ENCODE data around the gene NUP42.
"Not testable (repeated sequence)": the region's sequence is repeated elsewhere in the genome, so short reads cannot be mapped to it uniquely, and the experiment has no call there.

NUP42 gene

GRCh38 chr7:23214938-23215337, 33.1 kb downstream of the NUP42 start:
- Histone ChIP-seq H3K27me3 (ENCODE audit: insufficient read depth, low read length) (no peaks in the 10 kb centered on the region), H3K36me3 (ENCODE audit: insufficient read depth, low read length) (no peaks in the 10 kb centered on the region), H3K9me3 (ENCODE audit: insufficient read depth, low read depth, low read length) (no peaks in the 10 kb centered on the region), H3K4me1 (ENCODE audit: insufficient read depth, low read length) (no peaks in the 10 kb centered on the region), H3K4me3 (ENCODE audit: low read length) (no peak overlapping the region), H3K27ac (ENCODE audit: low read depth, low read length) (no peak overlapping the region), H3K9ac (ENCODE audit: low read depth, low read length) (no peak overlapping the region)
- 82% methylated on average over 1 of the region's 6 CpGs for WGBS

GRCh38 chr7:23216021-23216420, 34.2 kb downstream of the NUP42 start:
- WGBS = 92% methylated on average over 2 of the region's 2 CpGs
- Histone ChIP-seq H3K27me3 (ENCODE audit: insufficient read depth, low read length) (no peaks in the 10 kb centered on the region), H3K9me3 (ENCODE audit: insufficient read depth, low read depth, low read length) (no peaks in the 10 kb centered on the region), H3K27ac (ENCODE audit: low read depth, low read length) (no peak overlapping the region), H3K9ac (ENCODE audit: low read depth, low read length) (no peak overlapping the region), H3K36me3 (ENCODE audit: insufficient read depth, low read length) (no peaks in the 10 kb centered on the region), H3K4me3 (ENCODE audit: low read length) (no peak overlapping the region), H3K4me1 (ENCODE audit: insufficient read depth, low read length) (peaks cover 5% of the 10 kb centered on the region; the same call in 1 of the 2 replicates)

GRCh38 chr7:23218196-23218595, 36.3 kb downstream of the NUP42 start:
- no peaks in the 10 kb centered on the region for H3K9me3 ChIP-seq (ENCODE audit: insufficient read depth, low read depth, low read length)
- no peaks in the 10 kb centered on the region for H3K36me3 ChIP-seq (ENCODE audit: insufficient read depth, low read length)
- no peak overlapping the region for H3K9ac ChIP-seq (ENCODE audit: low read depth, low read length)
- 72% methylated on average over 3 of the region's 3 CpGs for WGBS
- no peaks in the 10 kb centered on the region for H3K27me3 ChIP-seq (ENCODE audit: insufficient read depth, low read length)
- no peak overlapping the region for H3K27ac ChIP-seq (ENCODE audit: low read depth, low read length)
- H3K4me3 ChIP-seq (ENCODE audit: low read length) = no peak overlapping the region
- peaks cover 5% of the 10 kb centered on the region; the same call in 1 of the 2 replicates for H3K4me1 ChIP-seq (ENCODE audit: insufficient read depth, low read length)

GRCh38 chr7:23220690-23221305, 39.0 kb downstream of the NUP42 start:
- no peaks in the 10 kb centered on the region for H3K36me3 ChIP-seq (ENCODE audit: insufficient read depth, low read length)
- H3K9me3 ChIP-seq (ENCODE audit: insufficient read depth, low read depth, low read length) = no peaks in the 10 kb centered on the region
- WGBS = 73% methylated on average over 10 of the region's 10 CpGs
- no peak overlapping the region for H3K27ac ChIP-seq (ENCODE audit: low read depth, low read length)
- H3K4me3 ChIP-seq (ENCODE audit: low read length) = no peak overlapping the region
- no peaks in the 10 kb centered on the region for H3K27me3 ChIP-seq (ENCODE audit: insufficient read depth, low read length)
- H3K9ac ChIP-seq (ENCODE audit: low read depth, low read length) = no peak overlapping the region
- H3K4me1 ChIP-seq (ENCODE audit: insufficient read depth, low read length) = peaks cover 5% of the 10 kb centered on the region; the same call in 1 of the 2 replicates

GRCh38 chr7:23222439-23223030, 40.7 kb downstream of the NUP42 start:
- no peak overlapping the region for H3K4me3 ChIP-seq (ENCODE audit: low read length)
- H3K4me1 ChIP-seq (ENCODE audit: insufficient read depth, low read length) = peaks cover 5% of the 10 kb centered on the region; the same call in 1 of the 2 replicates
- 74% methylated on average over 5 of the region's 5 CpGs for WGBS
- H3K27ac ChIP-seq (ENCODE audit: low read depth, low read length) = no peak overlapping the region
- no peak overlapping the region for H3K9ac ChIP-seq (ENCODE audit: low read depth, low read length)
- no peaks in the 10 kb centered on the region for H3K36me3 ChIP-seq (ENCODE audit: insufficient read depth, low read length)
- H3K27me3 ChIP-seq (ENCODE audit: insufficient read depth, low read length) = no peaks in the 10 kb centered on the region
- no peaks in the 10 kb centered on the region for H3K9me3 ChIP-seq (ENCODE audit: insufficient read depth, low read depth, low read length)

GRCh38 chr7:23224364-23224763, 42.5 kb downstream of the NUP42 start:
- not testable (repeated sequence) for H3K36me3 ChIP-seq (ENCODE audit: insufficient read depth, low read length); H3K27ac ChIP-seq (ENCODE audit: low read depth, low read length); H3K27me3 ChIP-seq (ENCODE audit: insufficient read depth, low read length); H3K4me3 ChIP-seq (ENCODE audit: low read length); H3K4me1 ChIP-seq (ENCODE audit: insufficient read depth, low read length); H3K9ac ChIP-seq (ENCODE audit: low read depth, low read length); H3K9me3 ChIP-seq (ENCODE audit: insufficient read depth, low read depth, low read length)
- 91% methylated on average over 3 of the region's 4 CpGs for WGBS

GRCh38 chr7:23226844-23227450, 45.1 kb downstream of the NUP42 start:
- Histone ChIP-seq H3K27me3 (ENCODE audit: insufficient read depth, low read length) (no peaks in the 10 kb centered on the region), H3K36me3 (ENCODE audit: insufficient read depth, low read length) (no peaks in the 10 kb centered on the region), H3K4me1 (ENCODE audit: insufficient read depth, low read length) (no peaks in the 10 kb centered on the region), H3K9me3 (ENCODE audit: insufficient read depth, low read depth, low read length) (no peaks in the 10 kb centered on the region), H3K9ac (ENCODE audit: low read depth, low read length) (no peak overlapping the region), H3K4me3 (ENCODE audit: low read length) (no peak overlapping the region), H3K27ac (ENCODE audit: low read depth, low read length) (no peak overlapping the region)
- 91% methylated on average over 3 of the region's 4 CpGs for WGBS

- Histone ChIP-seq H3K36me3 (ENCODE audit: insufficient read depth, low read length) (no peaks in the 10 kb centered on the region), H3K9ac (ENCODE audit: low read depth, low read length) (no peak overlapping the region), H3K27me3 (ENCODE audit: insufficient read depth, low read length) (no peaks in the 10 kb centered on the region), H3K9me3 (ENCODE audit: insufficient read depth, low read depth, low read length) (no peaks in the 10 kb centered on the region), H3K4me1 (ENCODE audit: insufficient read depth, low read length) (no peaks in the 10 kb centered on the region), H3K27ac (ENCODE audit: low read depth, low read length) (no peak overlapping the region), H3K4me3 (ENCODE audit: low read length) (no peak overlapping the region)
- WGBS = no CpG with 5 or more reads among the region's 2 CpGs
These were observed 46.6 kb downstream of the NUP42 start for GRCh38 chr7:23228412-23228811.

- no peak overlapping the region for H3K9ac ChIP-seq (ENCODE audit: low read depth, low read length)
- no peaks in the 10 kb centered on the region for H3K9me3 ChIP-seq (ENCODE audit: insufficient read depth, low read depth, low read length)
- H3K4me1 ChIP-seq (ENCODE audit: insufficient read depth, low read length) = no peaks in the 10 kb centered on the region
- no peak overlapping the region for H3K4me3 ChIP-seq (ENCODE audit: low read length)
- no peak overlapping the region for H3K27ac ChIP-seq (ENCODE audit: low read depth, low read length)
- WGBS = 78% methylated on average over 6 of the region's 6 CpGs
- H3K27me3 ChIP-seq (ENCODE audit: insufficient read depth, low read length) = no peaks in the 10 kb centered on the region
- H3K36me3 ChIP-seq (ENCODE audit: insufficient read depth, low read length) = no peaks in the 10 kb centered on the region
These were observed 48.8 kb downstream of the NUP42 start for GRCh38 chr7:23230641-23231101.

GRCh38 chr7:23232966-23233365, 51.1 kb downstream of the NUP42 start:
- no peak overlapping the region for H3K27ac ChIP-seq (ENCODE audit: low read depth, low read length)
- no peaks in the 10 kb centered on the region for H3K27me3 ChIP-seq (ENCODE audit: insufficient read depth, low read length)
- H3K36me3 ChIP-seq (ENCODE audit: insufficient read depth, low read length) = no peaks in the 10 kb centered on the region
- no peak overlapping the region for H3K4me3 ChIP-seq (ENCODE audit: low read length)
- no peaks in the 10 kb centered on the region for H3K4me1 ChIP-seq (ENCODE audit: insufficient read depth, low read length)
- no peak overlapping the region for H3K9ac ChIP-seq (ENCODE audit: low read depth, low read length)
- 95% methylated on average over 2 of the region's 3 CpGs for WGBS
- H3K9me3 ChIP-seq (ENCODE audit: insufficient read depth, low read depth, low read length) = no peaks in the 10 kb centered on the region

- H3K4me3 ChIP-seq (ENCODE audit: low read length) = no peak overlapping the region
- H3K4me1 ChIP-seq (ENCODE audit: insufficient read depth, low read length) = no peaks in the 10 kb centered on the region
- 89% methylated on average over 9 of the region's 9 CpGs for WGBS
- no peaks in the 10 kb centered on the region for H3K27me3 ChIP-seq (ENCODE audit: insufficient read depth, low read length)
- H3K27ac ChIP-seq (ENCODE audit: low read depth, low read length) = no peak overlapping the region
- no peaks in the 10 kb centered on the region for H3K9me3 ChIP-seq (ENCODE audit: insufficient read depth, low read depth, low read length)
- no peaks in the 10 kb centered on the region for H3K36me3 ChIP-seq (ENCODE audit: insufficient read depth, low read length)
- no peak overlapping the region for H3K9ac ChIP-seq (ENCODE audit: low read depth, low read length)
These were observed 52.9 kb downstream of the NUP42 start for GRCh38 chr7:23234569-23235296.

All from HUES64 (cell line).